ENCODE results near the gene PLEKHM3.

Gene PLEKHM3

DNA sequence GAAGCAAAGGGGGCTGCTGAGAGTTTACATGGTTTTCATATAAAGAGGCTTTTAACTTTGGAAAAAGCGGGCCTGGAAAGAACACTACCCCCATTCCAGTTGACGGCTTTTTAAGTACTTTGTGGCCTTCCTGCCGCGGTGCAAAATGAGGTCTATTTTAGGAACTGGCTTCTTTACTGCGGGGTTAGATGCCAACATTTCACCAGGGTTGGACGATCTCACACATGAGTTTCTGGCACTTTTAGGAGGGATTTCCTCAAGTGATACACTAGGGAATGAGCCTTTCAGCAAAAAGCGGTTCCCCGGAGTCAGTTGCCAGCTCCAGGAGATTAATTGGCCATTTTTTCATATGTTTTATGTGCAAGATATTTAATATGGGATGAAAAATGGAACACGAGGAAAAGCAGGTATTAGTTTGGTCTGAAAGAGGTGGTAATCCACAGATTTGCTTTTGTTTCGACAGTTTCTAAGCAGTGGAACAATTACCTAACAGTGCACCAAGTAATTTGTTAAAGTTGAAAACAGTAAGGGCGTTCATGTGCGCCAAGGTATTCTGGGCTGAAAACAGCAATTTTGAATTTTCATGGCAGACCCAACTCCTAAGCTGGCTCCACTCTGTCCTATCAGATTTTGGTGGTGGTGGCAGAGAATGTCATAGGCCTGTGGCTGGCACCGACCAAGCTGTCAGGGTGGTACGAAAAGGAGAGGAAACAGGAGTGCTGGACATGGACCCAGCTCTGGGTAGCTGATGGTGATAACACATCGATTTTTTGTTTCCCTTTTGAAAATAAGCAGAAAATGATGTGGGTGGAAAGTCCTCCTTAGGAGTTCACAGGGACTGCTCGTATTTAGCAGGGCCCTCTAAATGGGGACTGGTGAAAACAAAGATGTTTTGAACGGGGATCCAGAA lies 200.0 kb downstream of the PLEKHM3 start:
- TF ChIP-seq, protein P1, sequence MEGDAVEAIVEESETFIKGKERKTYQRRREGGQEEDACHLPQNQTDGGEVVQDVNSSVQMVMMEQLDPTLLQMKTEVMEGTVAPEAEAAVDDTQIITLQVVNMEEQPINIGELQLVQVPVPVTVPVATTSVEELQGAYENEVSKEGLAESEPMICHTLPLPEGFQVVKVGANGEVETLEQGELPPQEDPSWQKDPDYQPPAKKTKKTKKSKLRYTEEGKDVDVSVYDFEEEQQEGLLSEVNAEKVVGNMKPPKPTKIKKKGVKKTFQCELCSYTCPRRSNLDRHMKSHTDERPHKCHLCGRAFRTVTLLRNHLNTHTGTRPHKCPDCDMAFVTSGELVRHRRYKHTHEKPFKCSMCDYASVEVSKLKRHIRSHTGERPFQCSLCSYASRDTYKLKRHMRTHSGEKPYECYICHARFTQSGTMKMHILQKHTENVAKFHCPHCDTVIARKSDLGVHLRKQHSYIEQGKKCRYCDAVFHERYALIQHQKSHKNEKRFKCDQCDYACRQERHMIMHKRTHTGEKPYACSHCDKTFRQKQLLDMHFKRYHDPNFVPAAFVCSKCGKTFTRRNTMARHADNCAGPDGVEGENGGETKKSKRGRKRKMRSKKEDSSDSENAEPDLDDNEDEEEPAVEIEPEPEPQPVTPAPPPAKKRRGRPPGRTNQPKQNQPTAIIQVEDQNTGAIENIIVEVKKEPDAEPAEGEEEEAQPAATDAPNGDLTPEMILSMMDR (conservative IDR thresholded peaks at IDR 0.05) = no peak
- no peak overlapping the region for H3K27ac ChIP-seq

DNA sequence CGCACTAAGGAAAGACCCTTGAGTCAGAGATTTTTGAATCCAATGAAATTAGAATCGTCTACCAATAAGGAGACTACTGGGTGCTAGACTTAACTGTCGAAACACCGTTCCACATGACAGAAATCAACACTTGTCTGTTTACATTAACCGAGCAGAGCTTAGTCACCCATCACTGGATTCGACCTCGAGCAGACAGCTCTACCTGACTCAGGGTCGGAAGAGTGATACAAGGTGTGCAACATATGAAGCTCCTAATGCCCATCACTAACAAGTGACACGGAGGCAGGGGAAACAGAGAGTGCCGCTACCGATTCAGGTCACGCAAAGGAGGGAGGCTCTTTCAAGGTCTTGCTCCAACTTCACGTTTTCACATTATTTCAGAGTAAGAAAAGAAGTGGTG lies 201.5 kb downstream of the PLEKHM3 start:
- no peak overlapping the region for H3K27ac ChIP-seq

DNA sequence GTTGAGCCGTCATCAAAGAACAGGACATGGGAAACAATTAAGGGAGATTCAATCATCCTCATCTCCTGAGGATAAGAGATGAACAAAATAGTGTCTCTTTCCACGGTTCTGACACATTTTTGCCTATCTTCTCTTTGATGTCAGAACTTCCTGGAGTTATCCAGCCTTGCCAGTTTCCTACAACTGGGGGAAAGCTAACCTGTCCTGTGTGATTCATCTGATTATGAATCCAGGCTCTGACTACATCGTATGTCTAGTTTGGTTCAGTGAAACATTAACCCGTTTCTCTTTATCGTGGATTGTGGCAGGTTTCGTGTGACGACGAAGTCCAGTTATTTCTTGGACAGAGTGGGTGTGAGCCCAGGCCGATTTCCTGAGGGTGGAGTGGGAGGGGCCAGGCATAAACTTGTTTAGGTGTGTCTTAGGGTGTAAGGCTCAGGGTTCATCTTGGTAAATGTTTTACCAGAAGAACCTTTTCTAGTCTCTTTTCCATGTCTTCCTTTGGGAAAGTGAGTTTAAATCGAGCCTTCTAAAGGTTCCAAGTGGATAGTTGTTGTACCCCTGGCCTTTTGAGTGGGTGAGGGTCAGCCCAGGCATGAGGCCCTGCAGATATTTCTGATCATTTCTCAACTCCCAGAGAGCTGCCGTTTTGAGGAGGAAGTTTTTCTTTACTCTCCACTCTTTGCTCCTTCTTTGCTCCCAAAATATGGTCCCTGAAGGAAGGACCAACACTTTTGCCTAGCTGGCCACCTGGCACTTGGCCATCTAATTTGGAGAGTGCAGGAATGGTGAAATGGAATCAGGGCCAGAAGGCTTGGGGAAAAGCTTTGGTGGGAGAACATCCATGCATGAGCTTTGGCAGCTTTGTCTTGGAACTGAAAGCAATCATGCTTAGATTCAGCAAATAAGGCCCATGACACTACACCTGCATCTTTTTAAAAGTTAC lies 205.2 kb downstream of the PLEKHM3 start:
- H3K27ac ChIP-seq = no peak overlapping the region
- TF ChIP-seq, protein P1 (conservative IDR thresholded peaks at IDR 0.05) = no peak

More for the DNA sequence above, 201.5 kb downstream of the PLEKHM3 start:
- TF ChIP-seq, protein P1 (conservative IDR thresholded peaks at IDR 0.05) = no peak

DNA sequence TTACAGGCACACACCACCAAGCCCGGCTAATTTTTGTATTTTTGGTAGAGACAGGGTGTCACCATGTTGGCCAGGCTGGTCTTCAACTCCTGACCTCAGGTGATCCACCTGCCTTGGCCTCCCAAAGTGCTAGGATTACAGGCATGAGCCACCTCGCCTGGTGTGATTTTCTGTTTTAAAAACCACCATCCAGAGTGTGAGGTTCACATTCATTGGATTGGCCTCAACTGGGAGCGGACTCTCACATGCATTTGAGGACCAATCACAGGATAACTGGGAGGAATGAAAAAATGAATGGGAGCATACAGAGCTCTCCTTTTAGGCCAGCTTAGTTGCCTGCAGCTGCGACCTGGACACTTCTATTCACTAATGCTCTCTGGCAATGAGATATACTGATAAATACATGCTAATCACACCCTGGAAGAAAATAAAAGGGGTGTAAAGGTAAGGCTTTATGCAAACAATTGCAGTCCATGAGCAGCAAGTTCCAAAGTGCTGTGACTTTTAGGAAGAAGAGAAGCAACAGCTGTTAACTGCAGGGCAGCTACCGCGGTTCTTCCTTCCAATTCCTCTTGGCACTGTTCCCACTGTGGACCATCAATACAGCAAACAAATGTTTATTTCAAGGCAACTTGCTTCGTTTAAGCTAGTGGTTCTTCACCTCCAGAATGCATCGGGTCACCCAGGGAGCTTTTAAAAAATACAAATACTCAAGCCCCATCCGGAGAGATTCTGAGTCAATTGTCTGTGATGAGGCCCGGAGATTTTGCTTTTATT lies 206.1 kb downstream of the PLEKHM3 start:
- no peak overlapping the region for H3K27ac ChIP-seq
- TF ChIP-seq, protein P1 (conservative IDR thresholded peaks at IDR 0.05) = no peak

DNA sequence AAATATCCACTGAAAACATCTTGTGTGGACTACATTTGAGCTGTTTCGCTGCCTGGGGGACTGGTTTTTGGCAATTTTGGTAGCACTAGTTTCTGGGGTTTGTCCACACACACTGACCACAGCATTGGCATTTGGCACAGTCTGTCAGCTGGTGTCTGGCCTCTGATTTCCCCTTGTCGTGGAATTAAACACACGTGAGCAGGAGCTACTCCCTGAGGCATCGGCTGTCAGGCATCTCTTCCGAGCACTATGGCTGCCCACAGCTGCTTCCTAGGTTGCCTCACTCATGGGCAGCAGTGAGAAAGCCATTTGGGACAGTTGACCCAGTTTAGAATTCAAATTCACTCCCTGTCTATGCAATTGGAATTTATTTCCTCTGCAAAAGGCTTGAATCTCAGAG lies 208.8 kb downstream of the PLEKHM3 start:
- no peak overlapping the region for H3K27ac ChIP-seq
- TF ChIP-seq, protein P1 (conservative IDR thresholded peaks at IDR 0.05) = no peak

DNA sequence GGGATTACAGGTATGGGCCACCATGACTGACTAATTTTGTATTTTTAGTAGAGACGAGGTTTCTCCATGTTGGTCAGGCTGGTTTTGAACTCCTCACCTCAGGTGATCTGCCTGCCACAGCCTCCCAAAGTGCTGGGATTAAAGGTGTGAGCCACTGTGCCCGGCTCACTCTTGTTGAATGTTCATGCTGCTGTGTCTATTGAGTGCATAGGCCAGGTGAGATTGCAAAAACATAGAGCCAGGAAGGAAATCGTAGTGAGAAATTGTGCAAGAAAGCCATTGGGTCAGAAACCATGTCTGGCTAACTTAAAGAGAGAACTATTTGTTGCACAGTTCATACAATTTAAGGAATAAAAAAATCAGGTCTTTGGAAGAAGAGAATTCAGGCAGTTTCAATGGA lies 210.1 kb downstream of the PLEKHM3 start:
- TF ChIP-seq, protein P1 (conservative IDR thresholded peaks at IDR 0.05) = no peak

More for the DNA sequence above, 210.1 kb downstream of the PLEKHM3 start:
- H3K27ac ChIP-seq = no peak overlapping the region

Data from VCaP (cell line).